PC-3 (cell line): ENCODE results near the gene AGPAT4. TPM values are rescaled to one million over a fixed set of nuclear protein-coding genes. Genes with fewer than 3 reads are reported as not detected.

Experiments
- ATAC-seq: fragments of 200-7000 bp; cut with Tn5 transposase; 2 replicates; pipeline ENCODE4 v1.9.1; 2020; ENCODE audit warnings: mild to moderate bottlenecking, moderate library complexity
- BruUV-seq: library from RNA; stranded (reverse); fragments of 400-500 nt; replicated peaks from 2 replicates; lab custom pipeline; 2021; lab: Mats Ljungman, UMichigan
- CTCF ChIA-PET: fragments of 300-600 bp; sonication (Branson Sonifier 250); formaldehyde crosslinking; loops from one replicate; lab custom pipeline; 2022; ENCODE audit warnings: antibody characterized with exemption; lab: Charles Lee
- POLR2A ChIA-PET: fragments of 300-600 bp; sonication (Branson Sonifier 250); formaldehyde crosslinking; loops from one replicate; lab custom pipeline; 2022; ENCODE audit warnings: antibody characterized with exemption; ENCODE audit not compliant: unreplicated experiment; lab: Charles Lee
- DNase-seq: peaks from one replicate; pipeline ENCODE4 v3.0.0-alpha.2; 2015
- H2AFZ ChIP-seq: fragments of 300-600 bp; sonication (generic); 2 replicates; pipeline ENCODE4 v1.6.0; 2016; ENCODE audit warnings: antibody characterized with exemption, low read length
- H3F3A ChIP-seq: fragments of 300-600 bp; sonication (generic); one replicate; pipeline ENCODE4 v1.6.0; 2017; ENCODE audit warnings: antibody characterized with exemption, low read length, control low read depth, mild to moderate bottlenecking; ENCODE audit not compliant: unreplicated experiment
- H3K27ac ChIP-seq: fragments of 300-600 bp; sonication (generic); 2 replicates; pipeline ENCODE4 v1.5.1; 2016; ENCODE audit warnings: mild to moderate bottlenecking, low read length
- H3K27me3 ChIP-seq: fragments of 300-600 bp; sonication (generic); 2 replicates; pipeline ENCODE4 v1.6.1; 2016; ENCODE audit warnings: low read length, mixed read lengths
- H3K36me3 ChIP-seq: fragments of 300-600 bp; sonication (generic); 2 replicates; pipeline ENCODE4 v1.6.1; 2016; ENCODE audit warnings: low read depth, mixed run types, low read length, mixed read lengths
- H3K4me1 ChIP-seq: fragments of 300-600 bp; sonication (generic); 2 replicates; pipeline ENCODE4 v1.5.1; 2016; ENCODE audit warnings: low read length; ENCODE audit not compliant: insufficient read depth
- H3K4me2 ChIP-seq: fragments of 300-600 bp; sonication (generic); 2 replicates; pipeline ENCODE4 v1.6.0; 2016; ENCODE audit warnings: low read length
- H3K4me3 ChIP-seq: fragments of 300-600 bp; sonication (generic); 2 replicates; pipeline ENCODE4 v1.5.1; 2016; ENCODE audit warnings: mild to moderate bottlenecking, low read length, mixed read lengths
- H3K79me2 ChIP-seq: fragments of 300-600 bp; sonication (generic); 2 replicates; pipeline ENCODE4 v1.6.1; 2017; ENCODE audit warnings: low read length, mixed read lengths
- H3K9ac ChIP-seq: fragments of 300-600 bp; sonication (generic); 2 replicates; pipeline ENCODE4 v1.6.0; 2016; ENCODE audit warnings: mild to moderate bottlenecking, low read length
- H3K9me2 ChIP-seq: fragments of 300-600 bp; sonication (generic); replicated peaks from 2 replicates; pipeline ENCODE4 v1.6.1; 2016; ENCODE audit warnings: mixed run types, low read length, mixed read lengths
- H3K9me3 ChIP-seq: fragments of 300-600 bp; sonication (generic); 2 replicates; pipeline ENCODE4 v1.6.1; 2016; ENCODE audit warnings: low read length, mixed read lengths
- H4K20me1 ChIP-seq: fragments of 300-600 bp; sonication (generic); 2 replicates; pipeline ENCODE4 v1.6.1; 2016; ENCODE audit warnings: low read length, mixed read lengths
- CTCF ChIP-seq: fragments of 300-600 bp; sonication (generic); conservative IDR thresholded peaks from 2 replicates; pipeline ENCODE4 v1.5.1; 2017; ENCODE audit warnings: antibody characterized with exemption, low read depth, mild to moderate bottlenecking, low read length
- EZH2 ChIP-seq: fragments of 300-600 bp; sonication (generic); IDR thresholded peaks from one replicate; pipeline ENCODE4 v1.6.1; 2017; ENCODE audit warnings: antibody characterized with exemption, mild to moderate bottlenecking, low read length; ENCODE audit not compliant: unreplicated experiment
- EZH2phosphoT487 ChIP-seq: fragments of 300-600 bp; sonication (generic); IDR thresholded peaks from 2 replicates; pipeline ENCODE4 v1.6.1; 2018; ENCODE audit warnings: mild to moderate bottlenecking, antibody characterized with exemption, low read length, borderline replicate concordance
- intact Hi-C: fragments of 100-400 bp; cut with micrococcal nuclease; formaldehyde crosslinking; loops from 2 replicates; pipeline ENCODE4 v1.9.0; 2023
- total RNA-seq: library from RNA; depleted of rRNA; stranded (reverse); fragments of >200 nt; gene quantifications from 2 replicates; pipeline ENCODE4 v1.2.3, GENCODE V29; 2014

Gene AGPAT4
- total RNA-seq, 1 experiment from 2014 or later, result 3.8 TPM

- ChIA-PET CTCF (no interaction called here), POLR2A (no interaction called here)
- intact Hi-C loops, result no loop called here
These were observed 123.7 kb downstream of the AGPAT4 start for GRCh38 chr6:161150136-161150535.

GRCh38 chr6:161143663-161144430 lies 130.0 kb downstream of the AGPAT4 start:
- H3K4me1 ChIP-seq, result peaks cover 16% of the 10 kb centered on the region
- BruUV-seq, result no TSS peak
- no peaks in the 10 kb centered on the region for H3K36me3 ChIP-seq
- ATAC-seq, result no peak
- POLR2A ChIA-PET, result no interaction called here
- H3K4me2 ChIP-seq, result no peak overlapping the region
- TF ChIP-seq CTCF (no peak), EZH2 (no peak), EZH2phosphoT487 (no peak)
- DNase-seq, result no peak
- no peaks in the 10 kb centered on the region for H3F3A ChIP-seq
- H3K9ac ChIP-seq, result no peak overlapping the region
- H3K27me3 ChIP-seq, result no peaks in the 10 kb centered on the region
- H4K20me1 ChIP-seq, result no peaks in the 10 kb centered on the region
- H3K79me2 ChIP-seq, result no peaks in the 10 kb centered on the region
- no peak overlapping the region for H3K27ac ChIP-seq
- no peaks in the 10 kb centered on the region for H3K9me2 ChIP-seq
- intact Hi-C loops, result no loop called here
- H2AFZ ChIP-seq, result no peak overlapping the region
- H3K9me3 ChIP-seq, result no peaks in the 10 kb centered on the region
- no peak overlapping the region for H3K4me3 ChIP-seq
- CTCF ChIA-PET, result no interaction called here

More at GRCh38 chr6:161150136-161150535, 123.7 kb downstream of the AGPAT4 start:
- Histone ChIP-seq H3K4me1 (no peaks in the 10 kb centered on the region), H2AFZ (no peak overlapping the region), H4K20me1 (no peaks in the 10 kb centered on the region), H3K9ac (no peak overlapping the region), H3K9me3 (no peaks in the 10 kb centered on the region), H3K79me2 (no peaks in the 10 kb centered on the region), H3F3A (no peaks in the 10 kb centered on the region), H3K27ac (no peak overlapping the region), H3K4me2 (no peak overlapping the region), H3K36me3 (no peaks in the 10 kb centered on the region), H3K9me2 (no peaks in the 10 kb centered on the region), H3K27me3 (no peaks in the 10 kb centered on the region), H3K4me3 (no peak overlapping the region)
- TF ChIP-seq CTCF (no peak), EZH2 (no peak), EZH2phosphoT487 (no peak)
- ATAC-seq, result no peak
- DNase-seq, result no peak
- no TSS peak for BruUV-seq

GRCh38 chr6:161142957-161143296 lies 130.9 kb downstream of the AGPAT4 start:
- POLR2A ChIA-PET, result no interaction called here
- Histone ChIP-seq H3K4me2 (no peak overlapping the region), H3K36me3 (no peaks in the 10 kb centered on the region), H3F3A (no peaks in the 10 kb centered on the region), H3K27me3 (no peaks in the 10 kb centered on the region), H3K4me3 (no peak overlapping the region), H3K27ac (no peak overlapping the region), H3K9me3 (no peaks in the 10 kb centered on the region), H3K79me2 (no peaks in the 10 kb centered on the region), H2AFZ (no peak overlapping the region), H3K4me1 (peaks cover 24% of the 10 kb centered on the region), H3K9me2 (no peaks in the 10 kb centered on the region), H4K20me1 (no peaks in the 10 kb centered on the region), H3K9ac (no peak overlapping the region)
- CTCF ChIA-PET, result no interaction called here
- TF ChIP-seq EZH2phosphoT487, result no peak
- TF ChIP-seq CTCF, result no peak
- TF ChIP-seq EZH2, result no peak
- ATAC-seq (no peak), DNase-seq (no peak)
- no TSS peak for BruUV-seq
- intact Hi-C loops, result no loop called here
